Vagina (tissue), 2 donors: Measurements from ENCODE around the gene TMPRSS11A. TPM values are rescaled to one million over a fixed set of nuclear protein-coding genes. Genes with fewer than 3 reads are reported as not detected.

Experiments
- DNase-seq, 2 donors: peaks; one replicate each; pipeline ENCODE4 v3.0.0-alpha.2; 2017; ENCODE audit errors: extremely low spot score in 2 of 2
- H3K27ac ChIP-seq: fragments of 200-600 bp; sonication (generic); one replicate; pipeline ENCODE4 v1.5.1; 2019
- H3K27me3 ChIP-seq: fragments of 200-600 bp; sonication (generic); one replicate; pipeline ENCODE4 v1.5.1; 2019
- H3K36me3 ChIP-seq, 2 donors: fragments of 200-600 bp; sonication (generic); one replicate each; pipeline ENCODE4 v1.5.1; 2017 to 2019
- H3K4me1 ChIP-seq: fragments of 200-600 bp; sonication (generic); one replicate; pipeline ENCODE4 v1.5.1; 2019
- H3K4me3 ChIP-seq, 2 donors: fragments of 200-600 bp; sonication (generic); 1 replicate in 1 of 2; 2 replicates in 1 of 2; pipeline ENCODE4 v1.5.1; 2016 to 2019
- H3K9me3 ChIP-seq: fragments of 200-600 bp; sonication (generic); one replicate; pipeline ENCODE4 v1.5.1; 2019
- CTCF ChIP-seq, 3 experiments: fragments of 450-650 bp in 2 of 3; fragments of 200-600 bp in 1 of 3; sonication (generic) in 1 of 3; IDR thresholded peaks; one replicate each; pipeline ENCODE4 v1.5.1; 2017 to 2019; ENCODE audit warnings: antibody characterized with exemption in 3 of 3, mild to moderate bottlenecking in 2 of 3, moderate library complexity in 2 of 3
- POLR2A ChIP-seq, 2 donors: fragments of 450-650 bp; IDR thresholded peaks; one replicate each; pipeline ENCODE4 v1.6.1; 2017; ENCODE audit warnings: antibody characterized with exemption in 2 of 2, mild to moderate bottlenecking in 2 of 2, moderate library complexity in 2 of 2
- POLR2AphosphoS5 ChIP-seq, 2 donors: sonication (generic); formaldehyde crosslinking; IDR thresholded peaks; one replicate each; pipeline ENCODE4 v1.9.0; 2017; ENCODE audit warnings: antibody characterized with exemption in 2 of 2, mild to moderate bottlenecking in 2 of 2, low read depth in 1 of 2; ENCODE audit not compliant: insufficient read depth in 1 of 2
- intact Hi-C: fragments of 100-400 bp; cut with DNase I; formaldehyde crosslinking; loops from one replicate; pipeline ENCODE4 v1.15.1; 2023
- total RNA-seq: library from RNA; depleted of rRNA; stranded (reverse); fragments of >200 nt; gene quantifications from one replicate; pipeline ENCODE4 v1.2.3, GENCODE V29; 2016

Gene TMPRSS11A
- total RNA-seq, 1 donor from 2014 or later, result 26.0 TPM

- Histone ChIP-seq H3K27ac (no peak overlapping the region), H3K9me3 (no peaks in the 10 kb centered on the region), H3K4me3 (no peak overlapping the region), H3K27me3 (no peaks in the 10 kb centered on the region), H3K4me1 (no peaks in the 10 kb centered on the region), H3K36me3 (no peaks in the 10 kb centered on the region)
- no peak for TF ChIP-seq POLR2AphosphoS5 (IDR thresholded peaks at IDR 0.05; ENCODE audit: insufficient read depth in 1 of 2, low read depth in 1 of 2)
- TF ChIP-seq POLR2A (IDR thresholded peaks at IDR 0.05), result no peak
- TF ChIP-seq CTCF (IDR thresholded peaks at IDR 0.05), result no peak
- no peak for DNase-seq
- intact Hi-C loops, result no loop called here
Measured at GRCh38 chr4:67983333-67983732, 20.0 kb upstream of the TMPRSS11A start.

GRCh38 chr4:67980512-67980911, 17.2 kb upstream of the TMPRSS11A start:
- DNase-seq, result no peak
- no peaks in the 10 kb centered on the region for H3K9me3 ChIP-seq
- H3K27ac ChIP-seq, result no peak overlapping the region
- H3K4me1 ChIP-seq, result no peaks in the 10 kb centered on the region
- H3K27me3 ChIP-seq, result no peaks in the 10 kb centered on the region
- TF ChIP-seq POLR2A (IDR thresholded peaks at IDR 0.05) (no peak), POLR2AphosphoS5 (IDR thresholded peaks at IDR 0.05; ENCODE audit: insufficient read depth in 1 of 2, low read depth in 1 of 2) (no peak), CTCF (IDR thresholded peaks at IDR 0.05) (no peak)
- no peak overlapping the region for H3K4me3 ChIP-seq
- intact Hi-C loops, result no loop called here
- no peaks in the 10 kb centered on the region for H3K36me3 ChIP-seq

- Histone ChIP-seq H3K27me3 (no peaks in the 10 kb centered on the region), H3K4me3 (no peak overlapping the region), H3K9me3 (no peaks in the 10 kb centered on the region), H3K4me1 (no peaks in the 10 kb centered on the region), H3K27ac (no peak overlapping the region), H3K36me3 (no peaks in the 10 kb centered on the region)
- intact Hi-C loops, result no loop called here
- no peak for DNase-seq
- no peak for TF ChIP-seq POLR2AphosphoS5 (IDR thresholded peaks at IDR 0.05; ENCODE audit: insufficient read depth in 1 of 2, low read depth in 1 of 2)
- TF ChIP-seq CTCF (IDR thresholded peaks at IDR 0.05), result no peak
- no peak for TF ChIP-seq POLR2A (IDR thresholded peaks at IDR 0.05)
Measured at GRCh38 chr4:67973608-67974007, 10.3 kb upstream of the TMPRSS11A start.

- Histone ChIP-seq H3K27ac (no peak overlapping the region), H3K4me3 (no peak overlapping the region), H3K27me3 (no peaks in the 10 kb centered on the region), H3K9me3 (no peaks in the 10 kb centered on the region), H3K36me3 (no peaks in the 10 kb centered on the region), H3K4me1 (no peaks in the 10 kb centered on the region)
- intact Hi-C loops, result loop anchor here (5.0 kb wide), 1 partner anchor 1737 kb away; no protein-coding TSS in a partner anchor
- no peak for TF ChIP-seq POLR2AphosphoS5 (IDR thresholded peaks at IDR 0.05; ENCODE audit: insufficient read depth in 1 of 2, low read depth in 1 of 2)
- no peak for TF ChIP-seq CTCF (IDR thresholded peaks at IDR 0.05)
- no peak for TF ChIP-seq POLR2A (IDR thresholded peaks at IDR 0.05)
- DNase-seq, result no peak
Measured at GRCh38 chr4:67954890-67955289, 8.4 kb downstream of the TMPRSS11A start.

- TF ChIP-seq POLR2AphosphoS5 (IDR thresholded peaks at IDR 0.05; ENCODE audit: insufficient read depth in 1 of 2, low read depth in 1 of 2) (no peak), CTCF (IDR thresholded peaks at IDR 0.05) (no peak), POLR2A (IDR thresholded peaks at IDR 0.05) (no peak)
- Histone ChIP-seq H3K4me3 (no peak overlapping the region), H3K27me3 (no peaks in the 10 kb centered on the region), H3K36me3 (no peaks in the 10 kb centered on the region), H3K27ac (no peak overlapping the region), H3K9me3 (no peaks in the 10 kb centered on the region), H3K4me1 (no peaks in the 10 kb centered on the region)
- intact Hi-C loops, result no loop called here
- no peak for DNase-seq
Measured at GRCh38 chr4:67941074-67941473, 22.2 kb downstream of the TMPRSS11A start.
